Colonic mucosa (tissue), 4 donors: ENCODE measurements around the gene PLEKHM3. TPM values are rescaled to one million over a fixed set of nuclear protein-coding genes. Genes with fewer than 3 reads are reported as not detected.
A peak's percentile ranks its signal among the peaks of the same experiment; 100 is the strongest.

Source experiments
- DNase-seq: peaks from one replicate; pipeline ENCODE4 v3.0.0-alpha.2; 2020
- H3K27ac ChIP-seq: fragments of 200-600 bp; one replicate; pipeline ENCODE4 v1.8.0; 2021
- H3K27me3 ChIP-seq: fragments of 200-600 bp; one replicate; pipeline ENCODE4 v1.8.0; 2021
- H3K36me3 ChIP-seq: fragments of 200-600 bp; one replicate; pipeline ENCODE4 v1.8.0; 2021
- H3K4me1 ChIP-seq: fragments of 200-600 bp; one replicate; pipeline ENCODE4 v1.8.0; 2021; ENCODE audit warnings: mild to moderate bottlenecking
- H3K4me3 ChIP-seq: fragments of 200-600 bp; one replicate; pipeline ENCODE4 v1.8.0; 2021
- H3K9ac ChIP-seq, 2 donors: one replicate each; pipeline ENCODE4 v1.7.0; 2013; ENCODE audit warnings: control low read depth in 2 of 2, low read depth in 2 of 2, low read length in 2 of 2
- H3K9me3 ChIP-seq: fragments of 200-600 bp; one replicate; pipeline ENCODE4 v1.8.0; 2021
- CTCF ChIP-seq: fragments of 200-600 bp; IDR thresholded peaks from one replicate; pipeline ENCODE4 v1.8.0; 2022; ENCODE audit warnings: antibody characterized with exemption, mild to moderate bottlenecking
- intact Hi-C: fragments of 100-400 bp; cut with DNase I; formaldehyde crosslinking; loops from one replicate; pipeline ENCODE4 v1.14.1; 2022
- total RNA-seq, 2 donors: library from RNA; stranded (reverse); fragmentation: NEBNext Ultra II Directional in 1 of 2; extraction: Animal tissue kit (Norgen Biotek cat#: 25700) in 1 of 2; gene quantifications; one replicate each; pipeline ENCODE4 v1.2.1, GENCODE V29; 2021
- donor health status: healthy.
- donor health status: DM: no; HTN: no; CAD: no.
- donor health status: DM: no; HTN: no; CAD: no.

The PLEKHM3 gene
- 1 to 10 TPM; 5.7 to 8.3 TPM for total RNA-seq

GRCh38 chr2:208025037-208025813 lies at the start of gene PLEKHM3:
TSS of gene PLEKHM3 (minus strand) at chr2:208025527. CDS start at chr2:208001639, 23,888 bp downstream.
- TF ChIP-seq CTCF: no peak
- no peaks in the 10 kb centered on the region for H3K9me3 ChIP-seq
- no peaks in the 10 kb centered on the region for H3K36me3 ChIP-seq
- no peaks in the 10 kb centered on the region for H3K4me1 ChIP-seq
- H3K9ac ChIP-seq: peak within 1 kb of the TSS; percentile 65 to 96
- peak within 1 kb of the TSS; percentile 67 for H3K27ac ChIP-seq
- peak within 1 kb of the TSS; percentile 63 for H3K4me3 ChIP-seq
- peak; percentile 89 for DNase-seq
- intact Hi-C loops: no loop called here
- H3K27me3 ChIP-seq: no peaks in the 10 kb centered on the region

GRCh38 chr2:208074610-208075356 lies 49.5 kb upstream of the PLEKHM3 start:
- Histone ChIP-seq H3K9me3 (no peaks in the 10 kb centered on the region), H3K36me3 (no peaks in the 10 kb centered on the region), H3K4me1 (no peaks in the 10 kb centered on the region), H3K27me3 (no peaks in the 10 kb centered on the region), H3K27ac (no peak overlapping the region), H3K9ac (no peak overlapping the region), H3K4me3 (no peak overlapping the region)
- TF ChIP-seq CTCF: no peak
- intact Hi-C loops: loop anchor here (10.0 kb wide), 1 partner anchor 450 kb away; the partner anchor contains the start of gene METTL21A
- no peak for DNase-seq

GRCh38 chr2:208072250-208072892 lies 47.0 kb upstream of the PLEKHM3 start:
- intact Hi-C loops: loop anchor here (10.0 kb wide), 1 partner anchor 448 kb away; the partner anchor contains the start of gene METTL21A
- H3K9me3 ChIP-seq: no peaks in the 10 kb centered on the region
- no peak overlapping the region for H3K27ac ChIP-seq
- peak; percentile 78 for DNase-seq
- H3K4me1 ChIP-seq: no peaks in the 10 kb centered on the region
- H3K9ac ChIP-seq: no peak overlapping the region
- H3K27me3 ChIP-seq: no peaks in the 10 kb centered on the region
- no peaks in the 10 kb centered on the region for H3K36me3 ChIP-seq
- peak; percentile 65 for TF ChIP-seq CTCF
- no peak overlapping the region for H3K4me3 ChIP-seq

- intact Hi-C loops: no loop called here
- H3K27ac ChIP-seq: no peak overlapping the region
- H3K36me3 ChIP-seq: no peaks in the 10 kb centered on the region
- H3K4me1 ChIP-seq: no peaks in the 10 kb centered on the region
- no peak overlapping the region for H3K9ac ChIP-seq
- TF ChIP-seq CTCF: no peak
- DNase-seq: no peak
- H3K9me3 ChIP-seq: no peaks in the 10 kb centered on the region
- H3K27me3 ChIP-seq: no peaks in the 10 kb centered on the region
- no peak overlapping the region for H3K4me3 ChIP-seq
These were observed 43.9 kb upstream of the PLEKHM3 start for GRCh38 chr2:208069186-208069585.

GRCh38 chr2:208066016-208066415 lies 40.7 kb upstream of the PLEKHM3 start:
- Histone ChIP-seq H3K4me1 (no peaks in the 10 kb centered on the region), H3K9me3 (no peaks in the 10 kb centered on the region), H3K4me3 (no peak overlapping the region), H3K9ac (no peak overlapping the region), H3K36me3 (no peaks in the 10 kb centered on the region), H3K27me3 (no peaks in the 10 kb centered on the region), H3K27ac (no peak overlapping the region)
- DNase-seq: no peak
- no peak for TF ChIP-seq CTCF
- intact Hi-C loops: no loop called here
